H9 (cell line): ENCODE data around the gene SPECC1L. TPM values are rescaled to one million over a fixed set of nuclear protein-coding genes. Genes with fewer than 3 reads are reported as not detected.

Experiments
- DNase-seq: peaks from one replicate; pipeline ENCODE4 v3.0.0-alpha.2; 2017
- H2AFZ ChIP-seq: one replicate; pipeline ENCODE4 v1.6.1; 2013; ENCODE audit warnings: mild to moderate bottlenecking, low read length, control low read depth, moderate library complexity
- H2AK5ac ChIP-seq: 2 replicates; pipeline ENCODE4 v1.6.1; 2013; ENCODE audit warnings: low read length, control low read depth, mixed read lengths; ENCODE audit not compliant: insufficient read length
- H2BK120ac ChIP-seq: one replicate; pipeline ENCODE4 v1.6.1; 2013; ENCODE audit warnings: low read depth, mild to moderate bottlenecking, low read length, control low read depth, inconsistent platforms; ENCODE audit not compliant: poor library complexity, severe bottlenecking
- H2BK12ac ChIP-seq: 2 replicates; pipeline ENCODE4 v1.6.1; 2013; ENCODE audit warnings: low read length, control low read depth, mixed read lengths, low read depth; ENCODE audit not compliant: insufficient read length
- H2BK15ac ChIP-seq: 2 replicates; pipeline ENCODE4 v1.6.1; 2013; ENCODE audit warnings: low read depth, low read length, control low read depth
- H2BK20ac ChIP-seq: one replicate; pipeline ENCODE4 v1.6.1; 2013; ENCODE audit warnings: low read depth, mild to moderate bottlenecking, low read length, control low read depth, inconsistent platforms; ENCODE audit not compliant: poor library complexity, severe bottlenecking
- H2BK5ac ChIP-seq: 2 replicates; pipeline ENCODE4 v1.6.1; 2013; ENCODE audit warnings: low read length, control low read depth, mixed read lengths; ENCODE audit not compliant: insufficient read length
- H3K14ac ChIP-seq: 2 replicates; pipeline ENCODE4 v1.6.1; 2013; ENCODE audit warnings: low read length, control low read depth; ENCODE audit not compliant: insufficient read depth
- H3K18ac ChIP-seq: 2 replicates; pipeline ENCODE4 v1.6.1; 2013; ENCODE audit warnings: low read depth, mild to moderate bottlenecking, mixed read lengths, low read length, control low read depth; ENCODE audit not compliant: insufficient read length
- H3K23ac ChIP-seq: 2 replicates; pipeline ENCODE4 v1.6.1; 2013; ENCODE audit warnings: low read length, control low read depth, mixed read lengths, low read depth; ENCODE audit not compliant: insufficient read length
- H3K23me2 ChIP-seq: 2 replicates; pipeline ENCODE4 v1.6.1; 2013; ENCODE audit warnings: low read depth, mild to moderate bottlenecking, mixed read lengths, low read length, control low read depth; ENCODE audit not compliant: insufficient read length, poor library complexity, severe bottlenecking
- H3K27ac ChIP-seq: 2 replicates; pipeline ENCODE4 v1.5.1; 2013; ENCODE audit warnings: low read length, control low read depth, mixed read lengths, low read depth; ENCODE audit not compliant: insufficient read length
- H3K27me3 ChIP-seq: 2 replicates; pipeline ENCODE4 v1.6.1; 2013; ENCODE audit warnings: low read length, control low read depth, inconsistent platforms; ENCODE audit not compliant: insufficient read depth
- H3K4ac ChIP-seq: 2 replicates; pipeline ENCODE4 v1.6.1; 2013; ENCODE audit warnings: low read depth, mild to moderate bottlenecking, control low read depth, inconsistent platforms, low read length, moderate library complexity
- H3K4me1 ChIP-seq: 2 replicates; pipeline ENCODE4 v1.6.1; 2013; ENCODE audit warnings: low read length, control low read depth, inconsistent platforms; ENCODE audit not compliant: insufficient read depth
- H3K4me2 ChIP-seq: 2 replicates; pipeline ENCODE4 v1.6.1; 2013; ENCODE audit warnings: low read length, control low read depth, mixed read lengths; ENCODE audit not compliant: insufficient read length, insufficient read depth
- H3K56ac ChIP-seq: 2 replicates; pipeline ENCODE4 v1.6.1; 2013; ENCODE audit warnings: low read depth, mild to moderate bottlenecking, mixed read lengths, low read length, control low read depth; ENCODE audit not compliant: insufficient read length
- H3K79me1 ChIP-seq: 2 replicates; pipeline ENCODE4 v1.6.1; 2013; ENCODE audit warnings: low read depth, mild to moderate bottlenecking, moderate library complexity, low read length, control low read depth, inconsistent platforms; ENCODE audit not compliant: insufficient read depth, poor library complexity, severe bottlenecking
- H3K79me2 ChIP-seq: 2 replicates; pipeline ENCODE4 v1.6.1; 2013; ENCODE audit warnings: low read length, control low read depth, inconsistent platforms; ENCODE audit not compliant: insufficient read depth
- H3K9ac ChIP-seq: 2 replicates; pipeline ENCODE4 v1.6.1; 2013; ENCODE audit warnings: low read length, control low read depth, mixed read lengths; ENCODE audit not compliant: insufficient read length; ENCODE audit errors: extremely low read depth
- H3K9me3 ChIP-seq: one replicate; pipeline ENCODE4 v1.6.1; 2013; ENCODE audit warnings: low read depth, low read length, inconsistent platforms; ENCODE audit not compliant: control insufficient read depth
- H3T11ph ChIP-seq: one replicate; pipeline ENCODE4 v1.6.1; 2013; ENCODE audit warnings: mild to moderate bottlenecking, low read length, control low read depth, inconsistent platforms
- H4K20me1 ChIP-seq: one replicate; pipeline ENCODE4 v1.6.1; 2013; ENCODE audit not compliant: control insufficient read depth, insufficient read length, insufficient read depth
- H4K5ac ChIP-seq: 2 replicates; pipeline ENCODE4 v1.6.1; 2013; ENCODE audit warnings: low read depth, mild to moderate bottlenecking, mixed read lengths, low read length, control low read depth; ENCODE audit not compliant: insufficient read length
- H4K8ac ChIP-seq: replicated peaks from 2 replicates; pipeline ENCODE4 v1.6.1; 2013; ENCODE audit warnings: low read length, control low read depth, mixed read lengths, low read depth; ENCODE audit not compliant: insufficient read length
- H4K91ac ChIP-seq: 2 replicates; pipeline ENCODE4 v1.6.1; 2013; ENCODE audit warnings: low read depth, mild to moderate bottlenecking, moderate library complexity, mixed read lengths, low read length, control low read depth; ENCODE audit not compliant: insufficient read length
- H3K27ac Mint-ChIP-seq, 3 experiments: 2 replicates in 2 of 3; 3 replicates in 1 of 3; pipeline ENCODE4 v1.8.0; 2020 to 2021; ENCODE audit warnings: mixed read lengths in 3 of 3, mild to moderate bottlenecking in 1 of 3, moderate library complexity in 1 of 3
- H3K27me3 Mint-ChIP-seq: 2 replicates; pipeline ENCODE4 v1.8.0; 2021; ENCODE audit warnings: low read depth, mild to moderate bottlenecking, moderate library complexity, mixed read lengths
- H3K36me3 Mint-ChIP-seq, 3 experiments: 2 replicates in 2 of 3; 3 replicates in 1 of 3; pipeline ENCODE4 v1.8.0; 2020 to 2021; ENCODE audit warnings: low read depth in 3 of 3, mixed read lengths in 3 of 3; ENCODE audit not compliant: insufficient read depth in 1 of 3
- H3K4me1 Mint-ChIP-seq, 2 experiments: 2 replicates each; pipeline ENCODE4 v1.8.0; 2020; ENCODE audit warnings: mixed read lengths in 2 of 2
- H3K4me3 Mint-ChIP-seq, 2 experiments: 2 replicates in 1 of 2; 3 replicates in 1 of 2; pipeline ENCODE4 v1.8.0; 2020 to 2021; ENCODE audit warnings: mild to moderate bottlenecking in 2 of 2, mixed read lengths in 2 of 2, moderate library complexity in 1 of 2
- H3K9me3 Mint-ChIP-seq, 2 experiments: 2 replicates in 1 of 2; 3 replicates in 1 of 2; pipeline ENCODE4 v1.8.0; 2020; ENCODE audit warnings: mild to moderate bottlenecking in 2 of 2, mixed read lengths in 2 of 2, moderate library complexity in 1 of 2
- WGBS: extraction: QIAGEN DNeasy Blood & Tissue Kit; methylation state at CpG from one replicate; pipeline ENCODE4 v1.1.7; 2013; ENCODE audit warnings: missing lambda C conversion rate, low lambda C conversion rate, mixed read lengths; ENCODE audit not compliant: insufficient read length; ENCODE audit errors: extremely low coverage; 5-methylcytosine and 5-hydroxymethylcytosine counted together
- total RNA-seq: library from RNA; stranded (reverse); gene quantifications from 2 replicates; pipeline ENCODE4 v1.2.1, GENCODE V29; 2021
- TF ChIP-seq, protein P1 (sequence below): fragments of 200-600 bp; sonication (generic); conservative IDR thresholded peaks from 3 replicates; pipeline ENCODE4 v1.8.0; 2021; ENCODE audit warnings: antibody characterized with exemption, mild to moderate bottlenecking

SPECC1L gene
- total RNA-seq, 1 experiment from 2014 or later = 57.1 TPM

DNA sequence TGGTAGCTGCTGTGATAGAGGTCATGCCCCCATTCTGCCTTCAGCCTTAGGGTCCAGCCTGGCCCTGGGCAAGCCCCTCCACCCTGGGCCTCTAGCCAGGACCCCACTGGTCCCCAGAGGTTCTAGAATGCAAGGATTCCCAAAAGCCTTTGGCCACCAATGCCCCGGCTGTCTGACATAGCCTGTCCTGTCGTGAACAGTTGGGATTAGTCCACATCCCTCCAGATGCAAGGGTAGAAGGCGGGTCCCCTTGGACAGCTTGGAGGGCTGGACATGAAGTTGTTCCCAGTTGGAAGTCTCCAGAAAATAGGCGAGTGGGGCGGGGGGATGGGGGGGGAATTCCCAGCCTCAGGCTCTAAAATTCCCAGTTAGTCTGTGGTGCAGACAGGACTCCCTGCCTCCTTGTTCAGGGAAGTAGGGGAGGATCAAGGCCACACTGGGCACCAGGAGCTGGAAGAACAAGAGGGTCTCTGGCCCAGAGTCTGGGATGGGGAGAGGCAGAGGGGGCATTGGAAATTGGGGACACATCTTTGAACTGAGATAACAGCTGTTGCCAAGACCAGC is 151.6 kb downstream of the SPECC1L start:
- no peak overlapping the region for H3K4ac ChIP-seq
- no peak overlapping the region for H3K18ac ChIP-seq
- H4K91ac ChIP-seq = no peak overlapping the region
- H3T11ph ChIP-seq = no peak overlapping the region
- H2BK5ac ChIP-seq = no peak overlapping the region
- TF ChIP-seq, protein P1, sequence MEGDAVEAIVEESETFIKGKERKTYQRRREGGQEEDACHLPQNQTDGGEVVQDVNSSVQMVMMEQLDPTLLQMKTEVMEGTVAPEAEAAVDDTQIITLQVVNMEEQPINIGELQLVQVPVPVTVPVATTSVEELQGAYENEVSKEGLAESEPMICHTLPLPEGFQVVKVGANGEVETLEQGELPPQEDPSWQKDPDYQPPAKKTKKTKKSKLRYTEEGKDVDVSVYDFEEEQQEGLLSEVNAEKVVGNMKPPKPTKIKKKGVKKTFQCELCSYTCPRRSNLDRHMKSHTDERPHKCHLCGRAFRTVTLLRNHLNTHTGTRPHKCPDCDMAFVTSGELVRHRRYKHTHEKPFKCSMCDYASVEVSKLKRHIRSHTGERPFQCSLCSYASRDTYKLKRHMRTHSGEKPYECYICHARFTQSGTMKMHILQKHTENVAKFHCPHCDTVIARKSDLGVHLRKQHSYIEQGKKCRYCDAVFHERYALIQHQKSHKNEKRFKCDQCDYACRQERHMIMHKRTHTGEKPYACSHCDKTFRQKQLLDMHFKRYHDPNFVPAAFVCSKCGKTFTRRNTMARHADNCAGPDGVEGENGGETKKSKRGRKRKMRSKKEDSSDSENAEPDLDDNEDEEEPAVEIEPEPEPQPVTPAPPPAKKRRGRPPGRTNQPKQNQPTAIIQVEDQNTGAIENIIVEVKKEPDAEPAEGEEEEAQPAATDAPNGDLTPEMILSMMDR = no peak
- Mint-ChIP-seq H3K4me1 (peaks cover 16 to 25% of the 10 kb centered on the region in 2 experiments), H3K4me3 (peak overlapping the region; percentile 42 to 70; a peak in 4 of 5 replicates), H3K36me3 (no peaks in the 10 kb centered on the region; a peak in 1 of 7 replicates), H3K27me3 (peaks cover 34% of the 10 kb centered on the region), H3K27ac (peak overlapping the region in 1 of 3 experiments; percentile 62; a peak in 1 of 7 replicates), H3K9me3 (no peaks in the 10 kb centered on the region; a peak in 1 of 5 replicates)
- no peaks in the 10 kb centered on the region for H3K9me3 ChIP-seq
- H2BK20ac ChIP-seq = no peak overlapping the region
- H3K56ac ChIP-seq = no peak overlapping the region
- no peak overlapping the region for H4K5ac ChIP-seq
- H2BK120ac ChIP-seq = no peak overlapping the region
- no CpG with 5 or more reads among the region's 5 CpGs for WGBS
- no peaks in the 10 kb centered on the region; the same call in 1 of the 2 replicates for H3K27me3 ChIP-seq
- no peak overlapping the region for H4K8ac ChIP-seq
- H3K9ac ChIP-seq = no peak overlapping the region
- no peaks in the 10 kb centered on the region for H3K79me1 ChIP-seq
- no peak overlapping the region for H3K14ac ChIP-seq
- H3K4me1 ChIP-seq = no peaks in the 10 kb centered on the region; the same call in 1 of the 2 replicates
- no peak overlapping the region for H2BK12ac ChIP-seq
- H2AK5ac ChIP-seq = no peak overlapping the region
- H2AFZ ChIP-seq = no peak overlapping the region
- H3K79me2 ChIP-seq = no peaks in the 10 kb centered on the region
- DNase-seq = no peak
- H3K23ac ChIP-seq = no peak overlapping the region
- H3K4me2 ChIP-seq = no peak overlapping the region
- H2BK15ac ChIP-seq = no peak overlapping the region
- H3K27ac ChIP-seq = no peak overlapping the region
- H4K20me1 ChIP-seq = no peaks in the 10 kb centered on the region
- peaks cover 7% of the 10 kb centered on the region for H3K23me2 ChIP-seq
